Gastroesophageal sphincter (tissue), 4 donors: Measurements from ENCODE around the gene ALKBH8. TPM values are rescaled to one million over a fixed set of nuclear protein-coding genes. Genes with fewer than 3 reads are reported as not detected.
"Not testable (repeated sequence)": the region's sequence is repeated elsewhere in the genome, so short reads cannot be mapped to it uniquely, and the experiment has no call there.

Source experiments
- ATAC-seq: fragments of 150-250 bp; one replicate; pipeline ENCODE4 v1.9.1; 2016; ENCODE audit warnings: mild to moderate bottlenecking, moderate library complexity
- H3K27ac ChIP-seq, 4 donors: fragments of 200-600 bp; sonication (generic) in 3 of 4; 1 replicate in 3 of 4; 2 replicates in 1 of 4; pipeline ENCODE4 v1.5.1; 2016 to 2019
- H3K27me3 ChIP-seq: fragments of 200-600 bp; sonication (generic); one replicate; pipeline ENCODE4 v1.5.1; 2019
- H3K36me3 ChIP-seq, 2 donors: fragments of 200-600 bp; sonication (generic); one replicate each; pipeline ENCODE4 v1.5.1; 2019; ENCODE audit warnings: control low read depth in 1 of 2
- H3K4me1 ChIP-seq, 3 donors: fragments of 200-600 bp; sonication (generic); 1 replicate in 2 of 3; 2 replicates in 1 of 3; pipeline ENCODE4 v1.5.1; 2016 to 2019; ENCODE audit warnings: control low read depth in 2 of 3
- H3K4me3 ChIP-seq, 2 donors: fragments of 200-600 bp; sonication (generic); one replicate each; pipeline ENCODE4 v1.5.1; 2019; ENCODE audit warnings: mild to moderate bottlenecking in 1 of 2, moderate library complexity in 1 of 2
- H3K9me3 ChIP-seq, 3 donors: fragments of 200-600 bp; sonication (generic); one replicate each; pipeline ENCODE4 v1.5.1; 2017 to 2019; ENCODE audit warnings: control low read depth in 2 of 3
- CTCF ChIP-seq, 4 experiments: fragments of 200-600 bp in 2 of 4; fragments of 450-650 bp in 2 of 4; sonication (generic) in 1 of 4; IDR thresholded peaks; one replicate each; pipeline ENCODE4 v1.5.1; 2017 to 2019; ENCODE audit warnings: antibody characterized with exemption in 4 of 4, mild to moderate bottlenecking in 2 of 4, moderate library complexity in 2 of 4
- EP300 ChIP-seq: sonication (generic); formaldehyde crosslinking; IDR thresholded peaks from one replicate; pipeline ENCODE4 v1.6.1; 2017; ENCODE audit warnings: antibody characterized with exemption, mild to moderate bottlenecking
- POLR2A ChIP-seq, 2 donors: fragments of 450-650 bp; IDR thresholded peaks; one replicate each; pipeline ENCODE4 v1.6.1; 2017; ENCODE audit warnings: antibody characterized with exemption in 2 of 2, mild to moderate bottlenecking in 2 of 2, moderate library complexity in 1 of 2
- POLR2AphosphoS5 ChIP-seq: sonication (generic); formaldehyde crosslinking; IDR thresholded peaks from one replicate; pipeline ENCODE4 v1.6.1; 2017; ENCODE audit warnings: antibody characterized with exemption
- WGBS, 2 donors: methylation state at CpG; one replicate each; pipeline ENCODE4 v1.1.5; 2018; ENCODE audit warnings: low coverage in 1 of 2; 5-methylcytosine and 5-hydroxymethylcytosine counted together
- total RNA-seq, 4 donors: library from RNA; depleted of rRNA; stranded (reverse); fragments of >200 nt; gene quantifications; one replicate each; pipeline ENCODE4 v1.1.0, GENCODE V29; 2016

The ALKBH8 gene
- total RNA-seq, 4 donors from 2014 or later: 4.9 to 11.4 (median 8.3) TPM

- TF ChIP-seq EP300 (no peak), POLR2A (IDR thresholded peaks at IDR 0.05) (no peak), CTCF (IDR thresholded peaks at IDR 0.05) (no peak), POLR2AphosphoS5 (no peak)
- no peak overlapping the region for H3K27ac ChIP-seq
Observed at GRCh38 chr11:107467696-107468095, 97.8 kb downstream of the ALKBH8 start.

GRCh38 chr11:107466275-107466866, 99.2 kb downstream of the ALKBH8 start:
- ATAC-seq: not testable (repeated sequence)
- 61% methylated on average over 3 of the region's 10 CpGs; no CpG with 5 or more reads in 1 of the 2 donors for WGBS, 2 donors

More at GRCh38 chr11:107467696-107468095, 97.8 kb downstream of the ALKBH8 start:
- Histone ChIP-seq H3K36me3 (no peaks in the 10 kb centered on the region), H3K27me3 (peaks cover 18% of the 10 kb centered on the region), H3K4me1 (no peaks in the 10 kb centered on the region), H3K9me3 (no peaks in the 10 kb centered on the region), H3K4me3 (no peak overlapping the region)
- WGBS, 2 donors: 31 to 45% methylated on average over 1 of the region's 1 CpG
- ATAC-seq: no peak

GRCh38 chr11:107457558-107458271, 107.8 kb downstream of the ALKBH8 start, which contains the start of gene CWF19L2:
Gene CWF19L2, minus strand, starts transcription at chr11:107457825. Its CDS starts 9 bp downstream, at chr11:107457816.
- ATAC-seq: peak; percentile 99
- H3K27me3 ChIP-seq: no peaks in the 10 kb centered on the region
- WGBS, 2 donors: 0% methylated on average over 21 to 29 of the region's 30 CpGs
- peaks cover 7 to 23% (median 10%) of the 10 kb centered on the region in 3 donors for H3K4me1 ChIP-seq
- H3K4me3 ChIP-seq: peak within 1 kb of the TSS; percentile 78 to 86
- TF ChIP-seq POLR2A (IDR thresholded peaks at IDR 0.05) (peak in 1 of 2 donors; percentile 46), CTCF (IDR thresholded peaks at IDR 0.05) (peak in 2 of 4 experiments; percentile 14 to 19), POLR2AphosphoS5 (peak; percentile 54), EP300 (no peak)
- peaks cover 0 to 23% of the 10 kb centered on the region in 2 donors for H3K36me3 ChIP-seq
- H3K9me3 ChIP-seq: no peaks in the 10 kb centered on the region
- H3K27ac ChIP-seq: peak within 1 kb of the TSS; percentile 73 to 86 (median 82)

More at GRCh38 chr11:107466275-107466866, 99.2 kb downstream of the ALKBH8 start:
- H3K4me3 ChIP-seq, H3K27ac ChIP-seq, H3K4me1 ChIP-seq, H3K9me3 ChIP-seq, H3K36me3 ChIP-seq: not testable (repeated sequence)
- peaks cover 16% of the 10 kb centered on the region for H3K27me3 ChIP-seq

- Histone ChIP-seq H3K9me3 (no peaks in the 10 kb centered on the region), H3K36me3 (peaks cover 0 to 28% of the 10 kb centered on the region in 2 donors), H3K27ac (peak overlapping the region; percentile 73 to 86 (median 82)), H3K4me3 (peak overlapping the region; percentile 78 to 86), H3K27me3 (no peaks in the 10 kb centered on the region), H3K4me1 (peaks cover 7 to 23% (median 10%) of the 10 kb centered on the region in 3 donors)
- no peak for ATAC-seq
- 0% methylated on average over 5 to 6 of the region's 6 CpGs for WGBS, 2 donors
- TF ChIP-seq POLR2A (IDR thresholded peaks at IDR 0.05) (no peak), CTCF (IDR thresholded peaks at IDR 0.05) (no peak)
Observed at GRCh38 chr11:107457205-107457557, 108.4 kb downstream of the ALKBH8 start.

- Histone ChIP-seq H3K4me1 (peaks cover 7 to 23% (median 10%) of the 10 kb centered on the region in 3 donors), H3K36me3 (peaks cover 0 to 34% of the 10 kb centered on the region in 2 donors), H3K27ac (no peak overlapping the region), H3K27me3 (no peaks in the 10 kb centered on the region), H3K4me3 (no peak overlapping the region), H3K9me3 (no peaks in the 10 kb centered on the region)
- ATAC-seq: no peak
- TF ChIP-seq POLR2A (IDR thresholded peaks at IDR 0.05): no peak
- TF ChIP-seq EP300: no peak
- no peak for TF ChIP-seq CTCF (IDR thresholded peaks at IDR 0.05)
- no peak for TF ChIP-seq POLR2AphosphoS5
- 100% methylated on average over 1 of the region's 5 CpGs; no CpG with 5 or more reads in 1 of the 2 donors for WGBS, 2 donors
Observed at GRCh38 chr11:107453594-107454286, 111.8 kb downstream of the ALKBH8 start.
